ENCODE data around the gene TENM3. TPM values are rescaled to one million over a fixed set of nuclear protein-coding genes. Genes with fewer than 3 reads are reported as not detected.

Gene TENM3
- total and polyA plus RNA-seq, 12 donors = 0.20 to 6.6 (median 3.5) TPM

- no peaks in the 10 kb centered on the region for H3K4me1 ChIP-seq
- no peaks in the 10 kb centered on the region for H3K27me3 ChIP-seq
- 91 to 94% methylated on average over 6 of the region's 6 CpGs for WGBS, 2 donors
- DNase-seq (no peak), ATAC-seq (no peak)
- H3K4me3 ChIP-seq = no peak overlapping the region
- intact Hi-C loops (cut with DNase I) = no loop called here
- H3K27ac ChIP-seq = no peak overlapping the region
- TF ChIP-seq, protein P1, sequence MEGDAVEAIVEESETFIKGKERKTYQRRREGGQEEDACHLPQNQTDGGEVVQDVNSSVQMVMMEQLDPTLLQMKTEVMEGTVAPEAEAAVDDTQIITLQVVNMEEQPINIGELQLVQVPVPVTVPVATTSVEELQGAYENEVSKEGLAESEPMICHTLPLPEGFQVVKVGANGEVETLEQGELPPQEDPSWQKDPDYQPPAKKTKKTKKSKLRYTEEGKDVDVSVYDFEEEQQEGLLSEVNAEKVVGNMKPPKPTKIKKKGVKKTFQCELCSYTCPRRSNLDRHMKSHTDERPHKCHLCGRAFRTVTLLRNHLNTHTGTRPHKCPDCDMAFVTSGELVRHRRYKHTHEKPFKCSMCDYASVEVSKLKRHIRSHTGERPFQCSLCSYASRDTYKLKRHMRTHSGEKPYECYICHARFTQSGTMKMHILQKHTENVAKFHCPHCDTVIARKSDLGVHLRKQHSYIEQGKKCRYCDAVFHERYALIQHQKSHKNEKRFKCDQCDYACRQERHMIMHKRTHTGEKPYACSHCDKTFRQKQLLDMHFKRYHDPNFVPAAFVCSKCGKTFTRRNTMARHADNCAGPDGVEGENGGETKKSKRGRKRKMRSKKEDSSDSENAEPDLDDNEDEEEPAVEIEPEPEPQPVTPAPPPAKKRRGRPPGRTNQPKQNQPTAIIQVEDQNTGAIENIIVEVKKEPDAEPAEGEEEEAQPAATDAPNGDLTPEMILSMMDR (IDR thresholded peaks at IDR 0.05) = no peak
- H3K9me3 ChIP-seq = peaks cover 0 to 14% (median 0%) of the 10 kb centered on the region in 11 donors
- no peaks in the 10 kb centered on the region for H3K36me3 ChIP-seq
Observed at GRCh38 chr4:182848685-182849084, 605.5 kb downstream of the TENM3 start.
